ENCODE results near the gene OGFOD3. TPM values are rescaled to one million over a fixed set of nuclear protein-coding genes. Genes with fewer than 3 reads are reported as not detected.

OGFOD3 gene
- total and polyA plus RNA-seq, 9 of the 15 experiments (the other 6 are each of a cell fraction or from before 2014, with no cell fraction given): 0.69 to 44.7 (median 18.9) TPM

- TF ChIP-seq NCOA4 (IDR thresholded peaks at IDR 0.05; ENCODE audit: partially characterized antibody): no peak
- no peak for TF ChIP-seq TBP (optimal IDR thresholded peaks at IDR 0.05; ENCODE audit: low read depth, low read length)
- no peak for TF ChIP-seq THRAP3 (IDR thresholded peaks at IDR 0.05; ENCODE audit: borderline replicate concordance)
- no peak for TF ChIP-seq MEF2A (IDR thresholded peaks at IDR 0.05; ENCODE audit: control insufficient read depth, low read depth, low read length)
- no peak for TF ChIP-seq CBX5 (IDR thresholded peaks at IDR 0.05; ENCODE audit: borderline replicate concordance, low read depth)
- TF ChIP-seq E2F6 (IDR thresholded peaks at IDR 0.05; ENCODE audit: borderline replicate concordance in 1 of 2, extremely low read depth in 1 of 2, insufficient read depth in 1 of 2, insufficient read length in 1 of 2, low read depth in 1 of 2, low read length in 1 of 2, poor library complexity in 1 of 2, severe bottlenecking in 1 of 2): no peak
- 0 out of 2 replicates have a peak, but pooled peaks have one; percentile 31 for TF ChIP-seq PTTG1 (tag; IDR thresholded peaks at IDR 0.05; ENCODE audit: low read depth)
- no peak for TF ChIP-seq ZNF395 (CRISPR knock-in tag; IDR thresholded peaks at IDR 0.05)
- TF ChIP-seq GTF2B (IDR thresholded peaks at IDR 0.05; ENCODE audit: extremely low read depth, insufficient read length): no peak
- no peak for TF ChIP-seq ZNF253 (CRISPR knock-in tag; conservative IDR thresholded peaks at IDR 0.05)
- TF ChIP-seq ZC3H4 (CRISPR knock-in tag; IDR thresholded peaks at IDR 0.05; ENCODE audit: borderline replicate concordance): no peak
- no peak for TF ChIP-seq RBM15 (IDR thresholded peaks at IDR 0.05; ENCODE audit: insufficient read depth, low read length)
- no peak for TF ChIP-seq SMARCB1 (IDR thresholded peaks at IDR 0.05; ENCODE audit: insufficient read length, low read depth)
- TF ChIP-seq ZNF146 (CRISPR knock-in tag; IDR thresholded peaks at IDR 0.05; ENCODE audit: unreplicated experiment): no peak
- no peak for TF ChIP-seq SAFB (IDR thresholded peaks at IDR 0.05; ENCODE audit: borderline replicate concordance, low read depth, low read length)
- TF ChIP-seq, protein P1, sequence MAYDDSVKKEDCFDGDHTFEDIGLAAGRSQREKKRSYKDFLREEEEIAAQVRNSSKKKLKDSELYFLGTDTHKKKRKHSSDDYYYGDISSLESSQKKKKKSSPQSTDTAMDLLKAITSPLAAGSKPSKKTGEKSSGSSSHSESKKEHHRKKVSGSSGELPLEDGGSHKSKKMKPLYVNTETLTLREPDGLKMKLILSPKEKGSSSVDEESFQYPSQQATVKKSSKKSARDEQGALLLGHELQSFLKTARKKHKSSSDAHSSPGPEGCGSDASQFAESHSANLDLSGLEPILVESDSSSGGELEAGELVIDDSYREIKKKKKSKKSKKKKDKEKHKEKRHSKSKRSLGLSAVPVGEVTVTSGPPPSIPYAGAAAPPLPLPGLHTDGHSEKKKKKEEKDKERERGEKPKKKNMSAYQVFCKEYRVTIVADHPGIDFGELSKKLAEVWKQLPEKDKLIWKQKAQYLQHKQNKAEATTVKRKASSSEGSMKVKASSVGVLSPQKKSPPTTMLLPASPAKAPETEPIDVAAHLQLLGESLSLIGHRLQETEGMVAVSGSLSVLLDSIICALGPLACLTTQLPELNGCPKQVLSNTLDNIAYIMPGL (CRISPR knock-in tag; IDR thresholded peaks at IDR 0.05): no peak
- TF ChIP-seq HMG20A (CRISPR knock-in tag; conservative IDR thresholded peaks at IDR 0.05): no peak
- TF ChIP-seq THAP12 (CRISPR knock-in tag; IDR thresholded peaks at IDR 0.05): no peak
These were observed 71.8 kb downstream of the OGFOD3 start (continued) for GRCh38 chr17:82346342-82347300.
